RCC 7860 (cell line): Measurements from ENCODE around the gene TIE1.

Experiments used
- DNase-seq: peaks from one replicate; pipeline ENCODE4 v3.0.0-alpha.2; 2015; ENCODE audit warnings: low spot score
- FAIRE-seq: peaks from 2 replicates; lab custom pipeline; 2012; peaks lifted over from hg19 to GRCh38; lab: Jason Lieb, UNC

The TIE1 gene

DNA sequence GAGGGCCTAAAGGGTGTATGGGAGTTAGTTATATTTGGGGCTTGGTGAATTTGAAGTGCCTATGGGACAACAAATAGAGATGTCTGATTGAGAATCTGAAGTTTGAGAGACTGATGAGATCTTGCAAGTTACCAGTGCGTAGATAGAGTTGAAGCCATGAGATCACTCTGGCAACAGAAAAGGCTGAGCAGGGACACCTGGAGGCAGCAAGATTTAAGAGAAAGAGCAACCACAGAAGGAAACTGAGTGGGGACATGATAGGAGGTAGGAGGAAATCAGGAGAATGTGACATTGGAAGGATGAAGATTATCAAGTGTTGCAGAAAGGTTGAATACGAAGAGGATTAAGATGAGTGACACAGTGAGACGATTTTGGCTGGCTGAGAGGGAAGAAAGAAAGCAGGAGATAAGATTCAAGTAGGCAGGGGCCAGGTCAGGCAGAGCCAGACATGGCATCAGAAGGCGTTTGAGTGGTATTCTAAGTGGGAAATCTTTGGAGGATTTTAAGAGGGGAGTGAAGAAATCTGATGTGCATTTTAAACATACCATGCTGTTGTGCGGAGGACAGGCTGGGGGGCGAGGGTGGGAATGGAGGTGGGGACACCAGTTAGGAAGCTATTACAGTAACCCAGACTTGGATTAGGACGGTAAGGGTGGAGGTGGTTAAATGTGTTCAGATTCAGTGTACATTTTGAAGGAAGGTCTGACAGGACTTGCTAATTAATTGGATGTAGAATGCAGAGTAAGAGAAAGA, 33.8 kb downstream of the TIE1 start:
- DNase-seq (no peak), FAIRE-seq (no peak)

DNA sequence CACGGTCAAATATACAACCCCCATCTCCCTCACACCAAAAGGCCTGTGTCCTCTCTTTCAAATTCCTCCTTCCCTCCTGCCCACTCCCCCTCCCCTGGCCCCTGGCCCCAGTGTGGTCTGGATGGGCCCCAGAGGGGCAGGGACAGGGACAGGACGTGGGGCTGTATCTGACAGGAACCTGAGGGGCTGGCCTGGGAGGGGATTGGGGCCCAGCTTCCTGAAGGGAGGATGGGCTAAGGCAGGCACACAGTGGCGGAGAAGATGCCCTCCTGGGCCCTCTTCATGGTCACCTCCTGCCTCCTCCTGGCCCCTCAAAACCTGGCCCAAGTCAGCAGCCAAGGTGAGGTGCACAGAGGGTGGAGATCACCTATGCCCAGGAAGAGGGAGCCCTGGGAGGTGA, 36.8 kb downstream of the TIE1 start, which contains the start of gene MPL:
MPL (plus strand) TSS at position 231 of the 400 bp plus-strand sequence; CDS start at position 262, 31 bp downstream.
- no peak for DNase-seq
- FAIRE-seq, result no peak

DNA sequence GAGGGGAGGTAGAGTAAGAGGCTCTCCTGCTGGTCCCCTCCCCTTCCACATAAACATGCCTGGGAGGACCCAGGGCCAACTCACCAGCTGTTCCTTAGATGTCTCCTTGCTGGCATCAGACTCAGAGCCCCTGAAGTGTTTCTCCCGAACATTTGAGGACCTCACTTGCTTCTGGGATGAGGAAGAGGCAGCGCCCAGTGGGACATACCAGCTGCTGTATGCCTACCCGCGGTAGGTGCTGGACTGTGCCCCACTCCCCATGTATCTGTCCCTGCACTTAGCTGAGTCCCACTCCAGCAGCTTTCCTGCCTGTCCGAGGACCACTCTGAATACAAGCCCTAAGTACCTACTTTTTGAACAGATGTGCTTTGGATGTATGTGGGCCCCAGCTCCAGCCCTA, 37.2 kb downstream of the TIE1 start:
- DNase-seq, result no peak
- FAIRE-seq, result no peak

DNA sequence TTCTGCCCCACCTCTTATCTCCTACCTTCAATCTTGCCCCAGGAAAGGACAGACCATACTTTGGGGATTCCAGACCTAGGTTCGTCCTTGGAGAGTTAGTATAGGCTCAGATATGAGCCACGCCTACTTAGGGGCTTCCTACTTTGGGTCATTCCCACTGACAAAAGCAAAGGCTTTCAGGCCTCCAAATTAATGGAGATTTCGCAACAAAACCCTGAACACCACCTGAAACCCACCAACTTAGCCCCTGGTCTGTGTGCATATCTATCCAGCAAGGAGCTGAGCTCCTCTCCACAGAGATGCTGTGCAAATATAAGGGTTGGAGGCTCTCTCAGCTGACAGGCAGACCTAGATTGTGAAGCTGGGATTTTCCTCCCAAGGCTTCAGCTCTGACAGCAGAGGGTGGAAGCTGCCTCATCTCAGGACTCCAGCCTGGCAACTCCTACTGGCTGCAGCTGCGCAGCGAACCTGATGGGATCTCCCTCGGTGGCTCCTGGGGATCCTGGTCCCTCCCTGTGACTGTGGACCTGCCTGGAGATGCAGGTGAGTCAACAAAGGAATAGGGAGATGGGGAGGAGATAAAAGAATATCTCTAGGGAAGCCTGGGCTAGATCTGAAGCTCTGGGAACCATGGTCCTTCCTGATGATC, 38.9 kb downstream of the TIE1 start:
- no peak for DNase-seq

DNA sequence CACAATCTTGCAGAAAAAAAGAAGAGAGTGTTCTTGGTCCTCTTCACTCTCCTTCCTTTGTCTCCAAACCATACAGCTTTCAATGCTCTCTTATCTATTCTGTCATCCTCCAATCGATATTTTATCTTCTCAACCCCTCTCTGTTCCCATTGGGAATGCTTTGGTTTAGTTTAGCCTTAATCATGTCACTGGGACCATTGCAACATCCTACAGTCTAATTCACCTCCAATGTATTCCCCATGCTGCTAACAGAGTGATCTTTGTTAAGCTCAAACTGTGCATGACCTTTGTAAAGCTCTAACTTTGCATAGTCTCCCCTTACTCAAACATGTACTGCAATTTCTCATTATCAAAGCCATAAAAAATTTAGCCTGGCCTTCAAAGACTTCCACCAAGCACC, 39.8 kb downstream of the TIE1 start:
- FAIRE-seq (no peak), DNase-seq (no peak)

More for the DNA sequence above, 38.9 kb downstream of the TIE1 start:
- no peak for FAIRE-seq

DNA sequence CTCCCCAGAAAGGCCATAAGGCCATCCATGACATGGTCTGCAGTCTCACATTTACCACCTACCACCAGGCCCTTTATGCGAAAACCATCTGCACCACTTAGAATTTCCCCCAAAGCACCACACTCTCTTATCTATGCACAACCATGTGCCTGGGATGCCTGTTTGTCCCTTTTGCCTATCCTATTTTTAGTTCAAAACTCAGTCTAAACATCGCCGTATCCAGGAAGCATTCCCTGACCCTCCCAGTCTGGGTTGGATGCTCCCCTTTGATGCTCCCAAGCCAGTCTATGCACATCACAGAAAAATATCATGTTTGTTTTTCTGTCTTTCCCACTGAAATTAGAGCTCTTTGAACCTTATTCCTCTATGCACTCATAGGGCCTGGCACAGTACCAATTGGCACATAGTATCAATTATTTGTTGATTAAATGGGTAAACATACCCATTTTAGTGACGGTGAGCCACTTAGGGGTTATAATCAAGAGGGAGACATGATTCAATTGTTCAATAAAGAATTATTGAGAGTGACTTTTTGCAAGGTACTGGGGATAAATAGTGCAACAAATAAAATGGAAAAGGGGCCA, 43.6 kb downstream of the TIE1 start:
- FAIRE-seq (no peak), DNase-seq (no peak)

DNA sequence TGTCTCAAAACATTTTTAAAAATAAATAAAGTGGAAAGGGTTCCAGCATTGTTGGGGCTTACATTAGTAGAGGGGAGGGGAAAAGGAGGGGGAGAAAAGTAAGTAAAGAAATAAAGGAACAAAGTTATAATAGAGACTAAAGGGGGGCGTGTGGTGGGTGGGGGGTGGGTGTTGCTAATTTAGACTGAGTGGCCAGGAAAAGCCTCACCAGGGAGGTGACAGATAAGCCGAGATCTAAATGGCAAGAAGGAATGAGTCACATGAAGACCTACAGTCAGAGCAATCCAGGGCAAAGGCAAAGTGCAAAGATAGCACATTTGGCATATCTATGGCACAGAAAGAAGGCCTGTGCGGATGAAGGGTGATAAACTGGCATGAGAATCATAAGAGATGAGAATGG, 44.3 kb downstream of the TIE1 start:
- FAIRE-seq (no peak), DNase-seq (no peak)

DNA sequence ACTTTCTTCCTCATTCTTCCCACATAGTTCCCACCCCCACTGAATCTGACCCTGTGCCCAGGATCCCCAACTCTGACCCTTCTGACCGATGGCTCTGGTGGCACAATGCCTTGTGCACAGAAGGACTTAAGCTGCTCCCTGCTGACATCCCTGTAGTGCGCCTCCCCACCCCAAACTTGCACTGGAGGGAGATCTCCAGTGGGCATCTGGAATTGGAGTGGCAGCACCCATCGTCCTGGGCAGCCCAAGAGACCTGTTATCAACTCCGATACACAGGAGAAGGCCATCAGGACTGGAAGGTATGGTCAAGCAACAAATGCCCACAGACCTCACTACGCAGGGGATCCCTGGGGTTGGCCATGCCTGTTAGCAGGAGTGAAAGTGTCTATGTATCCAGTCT, 45.9 kb downstream of the TIE1 start:
- DNase-seq (no peak), FAIRE-seq (no peak)

DNA sequence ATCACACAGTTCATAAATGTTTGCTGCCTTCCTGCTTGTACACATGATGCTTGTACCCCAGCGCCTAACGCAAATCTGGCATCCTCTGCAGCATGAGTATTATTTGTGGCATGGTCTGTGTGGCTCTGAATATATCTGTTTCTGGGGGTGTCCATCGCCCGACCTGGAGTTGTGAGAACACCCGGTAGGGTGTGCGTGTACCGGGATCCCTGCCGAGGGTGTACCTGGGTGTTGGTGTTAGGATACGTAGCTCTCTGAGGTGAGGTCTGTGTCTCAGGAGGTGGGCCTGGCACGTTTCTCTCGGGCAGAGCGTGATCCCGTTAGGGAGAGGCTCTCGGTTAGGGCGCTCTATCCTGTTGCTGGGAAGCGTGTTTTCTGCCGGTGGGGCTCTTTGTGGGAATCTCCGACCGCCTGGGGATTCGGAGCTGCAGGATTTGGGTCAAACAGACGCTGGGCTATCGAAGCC, 47.6 kb downstream of the TIE1 start:
- FAIRE-seq (no peak), DNase-seq (no peak)

DNA sequence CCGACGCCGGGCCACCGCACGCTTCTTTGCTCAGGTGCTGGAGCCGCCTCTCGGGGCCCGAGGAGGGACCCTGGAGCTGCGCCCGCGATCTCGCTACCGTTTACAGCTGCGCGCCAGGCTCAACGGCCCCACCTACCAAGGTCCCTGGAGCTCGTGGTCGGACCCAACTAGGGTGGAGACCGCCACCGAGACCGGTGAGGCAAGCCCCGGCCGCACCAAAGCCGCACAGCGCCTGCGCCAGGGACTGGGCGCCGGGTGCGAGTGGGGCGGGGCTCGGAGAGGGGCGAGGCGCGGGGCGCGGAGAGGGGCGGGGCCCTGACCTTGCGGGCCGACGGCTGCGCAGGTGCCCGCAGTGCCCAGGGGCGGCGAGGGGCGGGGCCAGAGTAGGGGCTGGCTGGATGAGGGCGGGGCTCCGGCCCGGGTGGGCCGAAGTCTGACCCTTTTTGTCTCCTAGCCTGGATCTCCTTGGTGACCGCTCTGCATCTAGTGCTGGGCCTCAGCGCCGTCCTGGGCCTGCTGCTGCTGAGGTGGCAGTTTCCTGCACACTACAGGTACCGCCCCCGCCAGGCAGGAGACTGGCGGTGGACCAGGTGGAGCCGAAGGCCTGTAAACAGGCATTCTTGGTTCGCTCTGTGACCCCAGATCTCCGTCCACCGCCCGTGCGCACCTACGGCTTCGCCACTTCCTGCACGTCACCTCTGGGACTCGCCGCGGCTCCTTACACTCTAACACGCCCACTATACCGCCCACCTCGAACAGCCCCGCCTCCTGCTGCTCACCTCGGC, 48.2 kb downstream of the TIE1 start:
- FAIRE-seq, result no peak
- DNase-seq, result peak; percentile 70

DNA sequence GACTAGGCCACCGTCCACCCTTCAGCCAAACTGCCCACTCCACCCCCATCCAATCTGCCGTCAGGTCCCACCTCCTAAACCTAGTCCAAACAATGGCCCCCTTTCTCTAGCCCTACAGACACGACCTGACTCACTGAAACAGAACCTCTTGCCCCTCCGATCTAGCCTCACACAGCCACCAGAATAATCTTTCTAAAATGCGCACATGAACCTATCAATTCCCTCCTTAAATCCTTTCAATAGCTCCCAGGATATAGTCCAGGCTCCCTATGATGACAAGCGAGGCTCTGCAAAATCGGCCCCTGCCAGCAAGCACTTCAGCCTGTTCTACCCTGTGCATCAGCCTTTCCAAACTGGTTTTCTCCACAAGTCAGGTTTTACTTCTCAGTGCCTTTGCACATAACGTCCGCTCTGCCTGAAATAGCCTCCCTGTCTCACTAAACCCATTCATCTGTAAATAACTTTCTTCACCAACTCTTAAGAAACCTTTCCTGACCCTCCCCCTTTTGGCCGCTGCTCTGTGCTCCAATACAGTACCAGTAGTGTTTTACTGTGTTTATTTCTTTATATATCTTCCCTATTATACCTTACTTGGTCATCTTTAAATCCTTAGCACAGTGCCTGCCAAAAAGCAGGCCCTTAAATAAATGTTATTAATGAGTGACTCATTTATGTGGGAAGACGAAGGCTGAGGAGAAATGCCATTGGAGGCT, 49.0 kb downstream of the TIE1 start:
- no peak for DNase-seq
- FAIRE-seq, result no peak

DNA sequence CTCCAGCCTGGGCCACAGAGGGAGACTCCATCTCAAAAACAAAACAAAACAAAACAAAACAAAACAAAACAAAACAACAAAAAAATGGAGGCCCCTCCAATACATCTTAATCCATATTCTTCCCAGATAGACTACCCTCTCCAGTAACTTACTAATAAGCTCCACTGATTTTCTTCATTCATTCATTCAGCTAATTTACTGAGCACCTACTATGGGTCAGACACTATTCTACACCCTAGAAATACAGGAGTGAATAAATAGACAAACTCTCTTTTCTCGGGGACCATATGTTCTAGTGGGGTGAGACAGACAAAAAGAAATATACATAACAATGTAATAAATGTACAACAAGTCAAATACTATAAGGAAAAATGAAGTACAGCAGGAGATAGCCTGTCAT, 50.2 kb downstream of the TIE1 start:
- DNase-seq, result no peak
- FAIRE-seq, result no peak

DNA sequence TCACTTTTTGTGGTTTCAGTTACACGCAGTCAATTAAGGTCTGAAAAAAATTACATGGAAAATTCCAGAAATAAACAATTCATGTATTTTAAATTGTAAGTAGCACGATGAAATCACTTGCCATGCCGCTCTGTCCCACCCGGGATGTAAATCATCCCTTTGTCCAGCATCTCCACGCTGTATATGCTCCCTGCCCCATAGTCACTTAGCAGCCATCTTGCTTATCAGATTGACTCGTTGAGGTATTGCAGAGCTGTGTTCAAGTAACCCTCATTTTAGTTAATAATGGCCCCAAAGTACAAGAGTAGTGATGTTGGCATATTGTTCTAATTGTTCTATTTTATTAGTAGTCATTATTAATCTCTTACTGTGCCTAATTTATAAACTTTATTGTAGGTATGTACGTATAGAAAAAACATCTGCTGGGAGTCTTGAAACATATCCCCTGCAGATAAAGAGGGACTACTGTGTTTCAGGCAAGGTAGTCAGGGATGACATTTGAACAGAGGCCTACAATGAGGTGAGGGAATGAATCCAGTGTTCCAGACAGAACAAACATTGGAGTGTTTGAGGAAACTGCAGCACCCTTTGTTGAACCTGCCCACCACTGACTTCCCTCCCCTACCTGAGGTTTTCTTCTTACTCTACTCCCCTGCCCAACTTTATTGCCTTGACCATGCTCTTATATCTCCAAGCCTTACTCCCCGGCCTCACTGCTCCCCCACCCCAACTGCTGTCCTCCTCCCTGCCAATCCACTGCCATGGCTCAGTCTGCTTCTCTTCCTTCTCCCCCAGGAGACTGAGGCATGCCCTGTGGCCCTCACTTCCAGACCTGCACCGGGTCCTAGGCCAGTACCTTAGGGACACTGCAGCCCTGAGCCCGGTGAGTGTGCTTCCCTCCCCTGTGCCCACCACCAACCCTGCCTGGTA, 50.9 kb downstream of the TIE1 start:
- DNase-seq (no peak), FAIRE-seq (no peak)

DNA sequence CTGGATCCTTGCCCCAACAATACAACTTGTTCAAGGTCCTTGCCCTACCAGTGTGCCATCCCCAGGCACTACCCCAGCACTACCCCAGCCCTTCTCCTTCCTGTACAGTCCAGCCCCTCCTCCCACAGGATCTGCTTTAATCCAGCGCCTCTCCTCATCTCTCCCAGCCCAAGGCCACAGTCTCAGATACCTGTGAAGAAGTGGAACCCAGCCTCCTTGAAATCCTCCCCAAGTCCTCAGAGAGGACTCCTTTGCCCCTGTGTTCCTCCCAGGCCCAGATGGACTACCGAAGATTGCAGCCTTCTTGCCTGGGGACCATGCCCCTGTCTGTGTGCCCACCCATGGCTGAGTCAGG, 51.5 kb downstream of the TIE1 start:
- DNase-seq (no peak), FAIRE-seq (no peak)

DNA sequence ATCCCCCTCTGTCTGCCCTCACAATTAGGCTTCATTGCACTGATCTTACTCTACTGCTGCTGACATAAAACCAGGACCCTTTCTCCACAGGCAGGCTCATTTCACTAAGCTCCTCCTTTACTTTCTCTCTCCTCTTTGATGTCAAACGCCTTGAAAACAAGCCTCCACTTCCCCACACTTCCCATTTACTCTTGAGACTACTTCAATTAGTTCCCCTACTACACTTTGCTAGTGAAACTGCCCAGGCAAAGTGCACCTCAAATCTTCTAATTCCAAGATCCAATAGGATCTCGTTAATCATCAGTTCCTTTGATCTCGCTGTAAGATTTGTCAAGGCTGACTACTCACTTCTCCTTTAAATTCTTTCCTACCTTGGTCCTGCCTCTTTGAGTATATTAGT, 52.1 kb downstream of the TIE1 start:
- no peak for DNase-seq
- FAIRE-seq, result no peak

DNA sequence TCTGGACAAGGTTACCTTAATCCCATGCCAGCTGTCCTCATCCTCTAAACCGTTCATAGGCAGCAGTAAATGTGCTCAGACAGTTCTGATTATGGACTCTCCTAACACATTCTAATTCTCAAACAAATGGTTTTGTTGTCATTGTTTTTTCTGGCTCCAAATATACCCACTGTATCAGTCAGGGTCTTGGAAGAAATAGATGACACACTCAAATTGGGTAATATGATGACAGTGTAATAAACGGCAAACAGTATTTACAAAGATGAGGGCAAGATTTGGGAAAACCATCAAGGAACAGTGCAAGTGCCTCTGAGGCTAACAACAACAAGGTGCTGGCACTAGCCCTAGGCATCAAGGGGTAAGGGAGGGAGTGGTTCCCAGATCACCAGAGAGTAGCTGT, 53.7 kb downstream of the TIE1 start:
- no peak for FAIRE-seq

DNA sequence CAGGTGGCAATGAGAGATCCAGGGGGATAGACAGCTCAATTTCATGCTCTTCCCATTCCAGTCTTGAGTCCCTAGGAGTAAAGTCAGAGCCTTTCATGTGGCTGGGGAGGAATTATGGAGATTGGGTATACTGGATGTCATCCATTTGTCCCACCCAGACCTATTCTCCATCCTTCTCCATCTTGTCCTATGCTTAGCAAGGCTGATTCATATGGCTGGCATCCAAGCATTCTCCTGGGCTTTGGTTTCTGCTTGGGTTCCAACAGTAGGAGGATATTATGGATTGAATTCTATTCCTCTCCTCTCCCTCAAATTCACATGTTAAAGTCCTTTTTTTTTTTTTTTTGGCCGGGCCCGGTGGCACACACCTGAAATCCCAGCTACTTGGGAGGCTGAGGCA, 54.2 kb downstream of the TIE1 start:
- FAIRE-seq (no peak), DNase-seq (no peak)

More for the DNA sequence above, 53.7 kb downstream of the TIE1 start:
- DNase-seq, result no peak

DNA sequence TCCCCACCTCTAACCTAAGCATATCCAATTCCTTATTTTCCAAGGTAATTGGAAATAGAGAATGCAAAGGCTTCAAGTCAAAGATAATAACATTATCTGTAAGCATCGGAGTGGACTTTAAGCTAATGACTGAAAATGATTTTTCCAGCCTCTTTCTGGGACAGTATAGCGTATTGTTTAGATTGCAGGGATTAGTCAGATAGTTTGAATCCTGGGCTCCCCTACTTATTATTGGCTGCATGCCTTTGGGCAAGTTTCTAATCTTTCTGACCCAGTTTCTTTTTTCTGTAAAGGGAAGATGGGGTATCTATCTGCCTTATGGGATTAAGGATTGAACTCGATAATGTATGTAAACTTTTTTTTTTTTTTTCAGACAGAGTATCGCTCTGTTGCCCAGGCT, 56.5 kb downstream of the TIE1 start:
- FAIRE-seq (no peak), DNase-seq (no peak)

DNA sequence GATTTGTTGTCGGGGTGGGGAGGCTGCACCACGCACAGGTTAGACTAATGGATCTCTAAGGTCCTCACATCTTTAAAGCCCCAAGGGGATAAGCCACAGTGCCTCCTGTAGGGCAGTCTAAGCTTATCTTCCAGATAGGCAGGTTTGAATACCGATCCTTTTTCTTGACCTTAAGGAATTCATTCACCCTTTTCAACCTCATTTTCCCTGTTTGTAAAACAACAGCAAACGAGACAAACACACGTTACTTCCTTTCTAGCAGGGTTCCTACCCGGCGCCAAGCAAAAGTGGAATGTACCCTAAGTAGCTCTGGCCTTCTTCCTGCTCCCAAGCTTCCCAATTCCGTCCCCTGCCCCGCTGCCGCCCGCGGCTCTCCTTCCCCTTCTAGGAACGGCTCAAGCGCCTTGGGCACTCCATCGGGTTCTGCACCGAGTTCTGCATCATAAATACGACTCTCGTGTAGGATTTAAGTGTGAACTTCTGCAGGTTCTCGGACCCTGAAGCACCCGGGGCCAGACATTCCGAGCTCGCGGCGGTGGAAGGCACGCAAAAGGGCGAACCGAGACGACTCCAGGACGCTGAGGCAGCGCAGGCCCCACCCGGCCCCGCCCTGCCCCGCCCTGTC, 57.5 kb downstream of the TIE1 start:
- DNase-seq, result peak; percentile 39

More for the DNA sequence above, 57.5 kb downstream of the TIE1 start:
- FAIRE-seq, result no peak
